ENCODE data around the gene TDRD3. TPM values are rescaled to one million over a fixed set of nuclear protein-coding genes. Genes with fewer than 3 reads are reported as not detected.

The TDRD3 gene
- total RNA-seq, 1 donor from 2014 or later: 28.5 TPM

DNA sequence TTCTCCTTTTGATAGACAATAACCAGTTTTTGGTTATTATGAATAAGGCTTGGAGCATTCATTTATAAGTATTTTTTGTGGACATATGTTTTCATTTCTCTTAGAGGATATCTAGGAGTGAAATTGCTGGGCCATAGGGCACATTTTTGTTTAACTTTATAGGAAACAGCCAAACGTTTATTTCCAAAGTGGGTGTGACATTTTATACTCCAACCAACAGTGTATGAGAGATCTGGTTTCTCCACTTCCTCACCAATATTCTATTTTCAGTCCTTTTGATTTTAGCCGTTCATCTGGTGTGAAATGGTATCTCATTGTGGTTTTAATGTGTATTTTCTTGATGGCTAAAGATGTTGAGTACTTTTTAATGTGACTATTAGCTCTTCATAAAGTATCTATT is 21.9 kb downstream of the TDRD3 start:
- no peak overlapping the region for H3K27ac Mint-ChIP-seq
- DNase-seq (ENCODE audit: low spot score, unreplicated experiment): no peak
- H3K36me3 Mint-ChIP-seq (ENCODE audit: insufficient read depth): peaks cover 9% of the 10 kb centered on the region
- H3K4me3 Mint-ChIP-seq (ENCODE audit: low read depth): no peak overlapping the region
- H3K27me3 Mint-ChIP-seq: no peaks in the 10 kb centered on the region
- H3K9me3 Mint-ChIP-seq (ENCODE audit: low read depth): peaks cover 18% of the 10 kb centered on the region
- TF ChIP-seq, protein P1, sequence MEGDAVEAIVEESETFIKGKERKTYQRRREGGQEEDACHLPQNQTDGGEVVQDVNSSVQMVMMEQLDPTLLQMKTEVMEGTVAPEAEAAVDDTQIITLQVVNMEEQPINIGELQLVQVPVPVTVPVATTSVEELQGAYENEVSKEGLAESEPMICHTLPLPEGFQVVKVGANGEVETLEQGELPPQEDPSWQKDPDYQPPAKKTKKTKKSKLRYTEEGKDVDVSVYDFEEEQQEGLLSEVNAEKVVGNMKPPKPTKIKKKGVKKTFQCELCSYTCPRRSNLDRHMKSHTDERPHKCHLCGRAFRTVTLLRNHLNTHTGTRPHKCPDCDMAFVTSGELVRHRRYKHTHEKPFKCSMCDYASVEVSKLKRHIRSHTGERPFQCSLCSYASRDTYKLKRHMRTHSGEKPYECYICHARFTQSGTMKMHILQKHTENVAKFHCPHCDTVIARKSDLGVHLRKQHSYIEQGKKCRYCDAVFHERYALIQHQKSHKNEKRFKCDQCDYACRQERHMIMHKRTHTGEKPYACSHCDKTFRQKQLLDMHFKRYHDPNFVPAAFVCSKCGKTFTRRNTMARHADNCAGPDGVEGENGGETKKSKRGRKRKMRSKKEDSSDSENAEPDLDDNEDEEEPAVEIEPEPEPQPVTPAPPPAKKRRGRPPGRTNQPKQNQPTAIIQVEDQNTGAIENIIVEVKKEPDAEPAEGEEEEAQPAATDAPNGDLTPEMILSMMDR (IDR thresholded peaks at IDR 0.05; ENCODE audit: unreplicated experiment): no peak
- no peaks in the 10 kb centered on the region for H3K4me1 Mint-ChIP-seq (ENCODE audit: low read depth)

DNA sequence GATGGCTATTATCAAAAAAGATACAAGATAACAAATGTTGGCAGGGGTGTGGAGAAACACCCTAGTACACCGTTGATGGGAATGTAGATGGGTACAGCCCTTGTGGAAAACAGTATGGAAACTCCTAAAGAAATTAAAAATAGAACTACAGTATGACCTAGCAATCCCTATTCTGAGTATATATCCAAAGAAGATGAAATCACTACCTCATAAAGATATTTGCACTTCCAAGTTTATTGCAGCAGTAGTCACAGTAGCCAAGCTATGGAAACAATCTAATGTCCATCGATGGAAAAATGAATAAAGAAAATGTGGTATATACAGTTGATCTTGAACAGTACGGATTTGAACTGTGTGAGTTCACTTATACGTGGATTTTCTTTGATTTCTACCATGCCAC is 28.3 kb downstream of the TDRD3 start:
- Mint-ChIP-seq H3K4me1 (ENCODE audit: low read depth) (no peaks in the 10 kb centered on the region), H3K27ac (no peak overlapping the region), H3K9me3 (ENCODE audit: low read depth) (peaks cover 11% of the 10 kb centered on the region), H3K36me3 (ENCODE audit: insufficient read depth) (peaks cover 4% of the 10 kb centered on the region), H3K27me3 (no peaks in the 10 kb centered on the region), H3K4me3 (ENCODE audit: low read depth) (no peak overlapping the region)
- DNase-seq (ENCODE audit: low spot score, unreplicated experiment): no peak
- TF ChIP-seq, protein P1 (IDR thresholded peaks at IDR 0.05; ENCODE audit: unreplicated experiment): no peak

DNA sequence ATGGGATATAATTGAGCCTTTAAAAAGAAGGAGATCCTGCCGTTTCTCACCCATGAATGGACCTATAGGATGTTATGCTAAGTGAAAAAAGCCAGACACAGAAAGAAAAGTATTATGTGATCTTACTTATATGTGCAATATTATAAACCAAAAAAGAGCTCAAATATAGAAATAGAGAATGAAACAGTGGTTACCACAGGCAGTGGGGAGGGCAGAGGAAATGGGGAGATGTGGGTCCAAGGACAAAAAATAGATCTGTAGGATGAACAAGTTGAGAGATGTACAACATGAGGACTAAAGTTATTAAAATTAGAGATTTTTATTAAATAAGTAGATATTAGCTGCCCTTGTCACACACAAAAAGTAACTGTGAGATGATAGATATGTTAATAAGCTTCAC is 29.1 kb downstream of the TDRD3 start:
- no peaks in the 10 kb centered on the region for H3K4me1 Mint-ChIP-seq (ENCODE audit: low read depth)
- H3K27me3 Mint-ChIP-seq: no peaks in the 10 kb centered on the region
- TF ChIP-seq, protein P1 (IDR thresholded peaks at IDR 0.05; ENCODE audit: unreplicated experiment): no peak
- no peak for DNase-seq (ENCODE audit: low spot score, unreplicated experiment)
- H3K27ac Mint-ChIP-seq: no peak overlapping the region
- H3K4me3 Mint-ChIP-seq (ENCODE audit: low read depth): no peak overlapping the region
- H3K36me3 Mint-ChIP-seq (ENCODE audit: insufficient read depth): peaks cover 1% of the 10 kb centered on the region
- H3K9me3 Mint-ChIP-seq (ENCODE audit: low read depth): peaks cover 8% of the 10 kb centered on the region

DNA sequence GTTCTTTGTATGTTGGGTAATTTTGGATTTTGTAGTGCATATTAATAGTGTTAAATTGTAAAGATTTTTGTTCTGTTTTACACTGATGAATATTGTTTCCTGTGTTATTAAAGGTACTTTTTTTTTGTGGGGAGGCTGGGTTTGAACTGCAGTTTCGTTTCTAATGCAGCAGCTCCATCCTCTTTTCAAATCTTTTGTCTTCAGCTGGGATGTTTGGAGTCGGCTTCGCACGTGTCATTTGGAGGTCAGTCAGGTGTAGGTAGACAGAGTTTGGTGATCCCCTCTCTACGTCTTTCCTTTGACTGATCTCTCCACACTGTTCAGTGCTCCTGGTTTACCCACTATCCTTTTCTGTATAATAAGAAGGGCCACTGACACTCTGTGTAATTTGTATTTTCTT is 30.3 kb downstream of the TDRD3 start:
- no peak for DNase-seq (ENCODE audit: low spot score, unreplicated experiment)
- H3K27me3 Mint-ChIP-seq: no peaks in the 10 kb centered on the region
- H3K9me3 Mint-ChIP-seq (ENCODE audit: low read depth): no peaks in the 10 kb centered on the region
- H3K4me1 Mint-ChIP-seq (ENCODE audit: low read depth): no peaks in the 10 kb centered on the region
- TF ChIP-seq, protein P1 (IDR thresholded peaks at IDR 0.05; ENCODE audit: unreplicated experiment): no peak
- H3K27ac Mint-ChIP-seq: no peak overlapping the region
- no peaks in the 10 kb centered on the region for H3K36me3 Mint-ChIP-seq (ENCODE audit: insufficient read depth)
- no peak overlapping the region for H3K4me3 Mint-ChIP-seq (ENCODE audit: low read depth)

DNA sequence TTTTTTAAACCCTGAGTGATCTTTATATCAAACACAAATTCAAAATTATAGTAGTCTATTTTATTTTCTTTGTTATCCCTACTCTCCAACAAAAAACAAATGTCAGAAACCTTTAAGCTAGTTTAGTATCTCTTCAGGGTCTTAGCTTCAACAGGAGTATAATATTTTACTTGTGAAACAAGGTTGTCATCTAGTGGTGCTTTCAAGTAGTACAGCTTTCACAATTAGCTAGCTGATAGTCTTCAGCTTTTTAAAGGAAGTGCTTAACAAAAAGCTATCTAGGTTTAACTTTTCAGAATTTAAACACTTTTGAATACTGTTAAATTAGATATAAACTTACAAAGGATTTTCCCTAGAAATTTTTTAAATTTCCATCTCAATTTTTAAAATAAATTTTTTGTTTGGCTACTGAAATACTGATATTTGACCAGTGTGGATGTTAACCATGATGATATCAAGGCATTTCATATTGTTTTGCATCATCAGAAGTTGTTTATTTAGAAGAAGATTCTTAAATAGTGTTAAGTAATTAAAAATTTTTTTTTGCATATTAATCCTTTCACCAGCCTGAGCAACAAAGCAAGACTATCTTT is 34.2 kb downstream of the TDRD3 start:
- Mint-ChIP-seq H3K4me3 (ENCODE audit: low read depth) (no peak overlapping the region), H3K9me3 (ENCODE audit: low read depth) (peaks cover 7% of the 10 kb centered on the region), H3K36me3 (ENCODE audit: insufficient read depth) (peaks cover 4% of the 10 kb centered on the region), H3K27me3 (no peaks in the 10 kb centered on the region), H3K4me1 (ENCODE audit: low read depth) (no peaks in the 10 kb centered on the region), H3K27ac (no peak overlapping the region)
- no peak for DNase-seq (ENCODE audit: low spot score, unreplicated experiment)
- TF ChIP-seq, protein P1 (IDR thresholded peaks at IDR 0.05; ENCODE audit: unreplicated experiment): peak; percentile 90
